HG03103 (cell line): ENCODE results near the gene VEGFB.

Source experiments
- ATAC-seq: cut with Tn5 transposase; IDR thresholded peaks from one replicate; pipeline ENCODE4 v1.9.1; 2021; ENCODE audit warnings: low read depth; ENCODE audit not compliant: unreplicated experiment

Gene VEGFB

DNA sequence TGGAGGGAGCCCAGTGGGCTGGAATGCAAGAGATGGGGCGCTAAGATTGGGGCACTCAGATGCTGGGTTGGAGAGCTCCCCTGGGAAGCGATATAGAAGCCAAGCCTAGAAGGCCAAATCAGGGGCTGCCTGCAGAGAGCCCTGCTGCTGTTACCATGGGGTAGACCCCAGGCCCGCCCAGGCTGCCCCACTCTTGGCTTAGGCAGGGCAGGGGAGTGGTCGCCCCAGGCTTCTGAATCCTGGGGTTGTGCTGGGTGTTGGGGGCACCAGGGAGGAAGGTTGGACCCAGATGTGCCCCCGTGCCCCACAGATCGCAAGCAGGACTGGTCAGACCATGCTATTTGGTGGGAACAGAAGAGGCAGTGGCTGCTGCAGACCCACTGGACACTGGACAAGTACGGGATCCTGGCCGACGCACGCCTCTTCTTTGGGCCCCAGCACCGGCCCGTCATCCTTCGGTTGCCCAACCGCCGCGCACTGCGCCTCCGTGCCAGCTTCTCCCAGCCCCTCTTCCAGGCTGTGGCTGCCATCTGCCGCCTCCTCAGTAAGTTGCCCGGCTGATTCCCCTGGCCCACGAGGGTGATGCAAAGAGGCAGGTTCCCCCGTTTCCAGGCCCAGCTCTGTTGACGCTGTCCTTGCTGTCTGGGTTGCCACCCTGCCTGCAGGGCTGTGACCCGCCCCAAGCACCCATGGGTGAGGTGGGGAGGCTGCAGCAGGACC lies 23.9 kb upstream of the VEGFB start:
- ATAC-seq: no peak

- no peak for ATAC-seq
These were observed 23.1 kb upstream of the VEGFB start for GRCh38 chr11:64211181-64211872.

DNA sequence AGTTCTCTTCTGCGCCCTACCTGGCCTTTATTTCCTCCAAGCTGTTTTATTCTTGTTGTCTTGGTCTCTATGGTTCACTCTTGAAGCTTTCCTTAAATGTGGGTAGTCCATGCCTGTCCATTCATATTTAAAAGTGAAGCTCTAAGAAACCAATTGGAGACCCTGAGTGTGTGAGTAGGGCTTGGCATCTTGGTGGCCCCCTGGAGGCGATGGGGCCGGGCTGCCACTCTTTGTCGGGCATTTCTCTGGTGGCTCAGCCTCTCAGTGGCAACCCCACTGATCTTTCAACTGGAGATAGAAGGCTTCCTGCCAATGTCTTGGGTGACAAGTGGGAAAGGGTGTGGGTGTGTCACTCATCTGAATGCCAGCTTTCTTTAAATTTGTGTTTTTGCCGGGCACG lies 17.5 kb upstream of the VEGFB start:
- no peak for ATAC-seq

DNA sequence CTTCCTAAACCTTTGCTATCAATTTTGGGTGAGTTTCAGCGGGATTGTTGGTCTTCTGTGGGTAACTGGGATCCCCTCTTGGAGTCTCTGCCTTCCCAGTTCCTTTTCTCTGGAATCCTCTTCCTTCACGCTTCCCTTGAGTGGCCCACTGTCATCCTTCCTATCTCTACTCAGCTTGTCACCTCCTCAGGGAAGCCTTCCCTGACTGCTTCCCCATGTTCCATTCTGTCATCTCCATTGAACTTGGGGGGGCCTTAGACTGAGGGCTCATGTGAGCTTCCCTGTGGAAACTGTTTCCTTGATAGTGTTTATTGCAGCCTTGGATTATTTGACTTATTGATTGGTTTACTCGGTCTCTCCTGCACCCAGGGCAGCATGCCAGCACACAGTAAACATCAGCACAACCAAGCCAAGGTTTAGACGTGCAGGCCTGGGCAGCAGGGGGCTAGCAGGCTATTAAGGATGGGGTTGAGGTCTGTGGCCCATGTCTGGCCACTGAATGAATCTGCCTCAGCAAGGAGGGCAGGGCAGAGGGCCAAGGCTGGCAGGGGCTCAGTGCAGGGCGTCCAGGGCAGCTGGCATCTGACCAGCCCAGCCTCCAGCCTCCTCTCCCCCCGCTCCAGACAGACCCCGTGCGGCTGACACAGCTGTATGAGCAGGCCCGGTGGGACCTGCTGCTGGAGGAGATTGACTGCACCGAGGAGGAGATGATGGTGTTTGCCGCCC lies 15.6 kb upstream of the VEGFB start:
- no peak for ATAC-seq

DNA sequence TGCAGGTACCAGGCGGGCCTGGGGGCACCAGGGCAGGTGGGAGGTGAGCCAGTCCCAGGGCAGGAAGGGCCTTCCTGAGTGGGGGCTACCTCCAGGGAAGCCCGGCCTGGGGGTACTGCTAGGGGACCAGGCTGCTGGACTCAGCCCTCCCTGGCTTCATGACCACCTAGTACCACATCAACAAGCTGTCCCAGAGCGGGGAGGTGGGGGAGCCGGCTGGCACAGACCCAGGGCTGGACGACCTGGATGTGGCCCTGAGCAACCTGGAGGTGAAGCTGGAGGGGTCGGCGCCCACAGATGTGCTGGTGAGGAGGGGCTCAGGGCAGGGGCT lies 15.1 kb upstream of the VEGFB start:
- ATAC-seq: no peak

DNA sequence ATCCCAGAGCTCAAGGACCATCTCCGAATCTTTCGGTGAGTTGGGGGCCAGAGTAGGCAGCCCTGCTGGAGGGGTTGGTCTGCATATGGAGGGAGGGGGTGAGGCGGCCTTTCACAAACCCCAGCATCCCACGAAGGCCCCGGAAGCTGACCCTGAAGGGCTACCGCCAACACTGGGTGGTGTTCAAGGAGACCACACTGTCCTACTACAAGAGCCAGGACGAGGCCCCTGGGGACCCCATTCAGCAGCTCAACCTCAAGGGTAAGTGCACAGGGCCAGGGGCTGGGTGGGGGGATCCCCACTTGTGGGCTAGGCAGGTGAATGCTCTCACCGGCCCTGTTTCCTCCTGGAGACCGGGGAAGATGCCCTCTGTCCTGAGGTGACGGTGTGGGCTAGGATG lies 14.6 kb upstream of the VEGFB start:
- ATAC-seq: no peak

DNA sequence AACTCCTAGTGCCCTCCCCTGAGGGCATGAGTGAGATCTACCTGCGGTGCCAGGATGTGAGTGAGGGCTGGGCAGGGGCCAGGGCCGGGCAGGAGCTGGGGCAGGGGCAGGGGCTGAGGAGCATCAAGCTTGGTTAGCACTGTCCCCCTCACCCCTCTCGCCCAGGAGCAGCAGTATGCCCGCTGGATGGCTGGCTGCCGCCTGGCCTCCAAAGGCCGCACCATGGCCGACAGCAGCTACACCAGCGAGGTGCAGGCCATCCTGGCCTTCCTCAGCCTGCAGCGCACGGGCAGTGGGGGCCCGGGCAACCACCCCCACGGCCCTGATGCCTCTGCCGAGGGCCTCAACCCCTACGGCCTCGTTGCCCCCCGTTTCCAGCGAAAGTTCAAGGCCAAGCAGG lies 14.1 kb upstream of the VEGFB start:
- no peak for ATAC-seq

DNA sequence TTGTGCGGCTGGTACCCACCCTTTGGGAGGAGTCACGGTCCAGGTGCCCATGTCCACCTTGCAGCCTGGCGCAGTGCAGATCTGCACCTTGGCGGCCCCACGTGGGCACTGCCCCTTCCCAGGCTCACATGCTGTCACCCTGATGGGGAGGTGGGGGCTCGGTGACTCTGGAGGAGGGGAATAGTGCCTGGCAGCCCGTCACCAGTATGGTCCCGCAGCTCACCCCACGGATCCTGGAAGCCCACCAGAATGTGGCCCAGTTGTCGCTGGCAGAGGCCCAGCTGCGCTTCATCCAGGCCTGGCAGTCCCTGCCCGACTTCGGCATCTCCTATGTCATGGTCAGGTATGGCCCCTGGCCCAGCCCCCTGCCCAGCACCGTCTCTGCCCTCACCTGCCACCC lies 13.6 kb upstream of the VEGFB start:
- no peak for ATAC-seq

GRCh38 chr11:64222651-64223000 lies 11.8 kb upstream of the VEGFB start:
- no peak for ATAC-seq

- ATAC-seq: no peak
These were observed 11.3 kb upstream of the VEGFB start for GRCh38 chr11:64223001-64223651.

DNA sequence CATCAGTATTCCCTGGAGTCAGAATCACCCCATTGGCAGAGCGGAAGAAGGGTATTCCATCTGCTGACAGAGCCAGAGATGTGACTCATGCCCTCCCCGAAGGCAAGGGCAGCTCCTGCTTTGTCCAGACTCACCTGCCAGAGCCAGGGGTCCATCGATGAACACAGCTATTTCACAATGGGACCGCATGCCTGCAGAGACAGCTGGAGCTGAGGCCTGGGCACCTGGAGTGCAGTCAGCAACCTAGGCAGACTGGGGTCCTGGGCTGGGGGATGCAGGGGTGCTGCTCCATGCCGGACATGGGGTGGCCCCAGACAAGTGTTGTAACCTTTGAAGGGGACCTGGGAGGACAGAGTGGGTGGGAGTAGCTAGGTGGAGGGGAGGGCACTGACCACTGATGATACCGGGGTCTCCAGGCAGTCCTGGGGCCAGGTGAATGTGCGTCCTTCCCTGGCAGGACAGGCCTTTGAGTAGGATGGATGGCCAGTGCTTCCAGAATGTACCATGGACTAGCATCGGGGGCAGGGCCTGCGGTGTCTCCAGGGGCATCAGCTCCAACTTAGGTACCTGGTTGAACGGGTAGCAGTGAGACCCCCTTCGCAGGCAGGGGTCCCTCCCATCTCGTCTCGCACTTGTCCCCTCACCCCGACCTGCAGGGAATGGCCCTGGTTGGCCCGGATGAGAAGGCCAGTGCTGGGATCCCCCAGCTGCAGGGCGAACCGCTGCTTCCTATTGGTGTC lies 10.1 kb upstream of the VEGFB start:
- no peak for ATAC-seq

DNA sequence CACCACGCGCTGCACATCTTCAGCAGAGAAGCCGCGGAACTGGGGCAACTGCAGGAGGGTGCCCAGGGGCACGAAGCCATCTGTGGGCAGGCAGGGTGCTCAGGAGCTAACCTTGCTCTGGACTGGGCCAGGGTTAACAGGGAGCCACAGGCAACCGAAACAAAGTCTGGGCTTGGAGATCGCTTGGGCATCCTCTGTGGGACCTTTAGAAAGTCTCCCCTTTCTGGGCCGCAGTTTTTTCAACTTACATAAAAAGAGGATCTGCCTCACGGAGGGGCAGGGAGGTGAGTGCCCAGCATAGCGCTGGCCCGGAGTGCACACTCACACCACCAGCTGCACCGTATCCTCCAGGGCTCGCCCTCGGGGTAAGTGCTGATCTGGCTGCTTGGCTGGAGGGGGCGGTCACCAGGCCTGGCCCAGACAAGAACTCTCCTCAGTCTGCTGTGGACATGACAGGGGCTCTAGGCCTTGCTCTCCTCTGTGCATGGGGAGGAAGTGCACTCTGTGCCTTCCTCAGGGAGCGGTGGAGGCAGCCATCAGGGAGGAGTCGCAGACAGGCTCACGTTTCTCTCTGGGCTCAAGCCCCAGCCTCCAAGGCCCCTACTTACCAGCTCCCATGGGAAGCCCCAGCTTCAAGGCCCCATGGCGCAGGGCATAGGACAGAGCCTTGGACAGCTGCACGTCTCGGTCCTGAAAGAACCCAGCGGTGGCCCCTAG lies 9.3 kb upstream of the VEGFB start:
- no peak for ATAC-seq

- peak; percentile 41 for ATAC-seq
These were observed 8.5 kb upstream of the VEGFB start, which contains the start of the genes NUDT22 and TRPT1 for GRCh38 chr11:64225608-64226506. NUDT22 (plus strand) TSS chr11:64226274; CDS start chr11:64226653, 379 bp downstream. TRPT1 (minus strand) TSS chr11:64226186; CDS start chr11:64225860, 326 bp downstream.

GRCh38 chr11:64226507-64227051 lies 7.8 kb upstream of the VEGFB start:
- no peak for ATAC-seq

DNA sequence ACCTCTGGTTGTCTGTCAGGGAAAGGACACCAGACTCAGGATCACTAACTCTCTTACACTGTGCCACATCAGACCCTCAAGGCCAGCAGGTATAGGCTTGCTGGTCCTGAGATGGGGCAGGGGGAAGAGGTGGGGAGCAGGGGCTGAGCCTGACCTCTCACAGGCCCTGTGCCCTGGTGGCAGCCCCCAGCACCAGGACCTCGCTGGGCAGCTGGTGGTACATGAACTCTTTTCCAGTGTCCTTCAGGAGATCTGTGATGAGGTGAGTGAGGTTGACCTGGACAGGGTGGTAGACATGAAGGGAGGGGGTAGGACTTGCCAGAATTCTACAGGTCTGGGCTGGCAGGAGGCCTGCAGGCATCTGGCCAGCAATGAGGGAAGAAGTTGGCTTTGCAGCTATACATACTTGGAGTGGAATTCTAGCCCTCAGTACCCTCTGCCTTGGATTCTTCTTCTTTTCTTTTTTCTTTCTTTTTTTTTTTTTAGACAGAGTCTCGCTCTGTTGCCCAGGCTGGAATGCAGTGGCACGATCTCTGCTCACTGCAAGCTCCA lies 6.9 kb upstream of the VEGFB start:
- ATAC-seq: no peak

GRCh38 chr11:64229090-64229743 lies 5.2 kb upstream of the VEGFB start:
- no peak for ATAC-seq

DNA sequence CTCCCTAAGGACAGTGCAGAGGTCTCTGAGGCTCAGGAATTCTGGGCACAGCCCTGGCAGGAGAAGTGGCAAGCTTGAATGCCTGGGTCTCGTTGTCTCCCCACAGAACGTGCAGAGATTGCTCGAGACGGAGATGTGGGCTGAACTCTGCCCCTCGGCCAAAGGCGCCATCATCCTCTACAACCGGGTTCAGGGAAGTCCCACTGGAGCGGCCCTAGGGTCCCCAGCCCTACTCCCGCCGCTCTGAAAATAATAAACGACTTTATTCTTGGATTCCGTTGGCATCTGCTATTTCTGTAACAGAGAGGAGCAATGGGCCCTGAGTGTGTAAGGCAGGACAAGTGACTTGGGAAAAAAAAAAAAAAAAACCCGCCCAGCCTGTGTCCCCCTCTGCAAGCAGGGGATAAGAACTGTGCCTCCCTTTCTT lies 4.6 kb upstream of the VEGFB start:
- ATAC-seq: no peak
